Measurements from ENCODE around the gene VAT1. TPM values are rescaled to one million over a fixed set of nuclear protein-coding genes. Genes with fewer than 3 reads are reported as not detected.

The VAT1 gene
- total RNA-seq, 1 donor from 2014 or later, result 83.5 TPM

DNA sequence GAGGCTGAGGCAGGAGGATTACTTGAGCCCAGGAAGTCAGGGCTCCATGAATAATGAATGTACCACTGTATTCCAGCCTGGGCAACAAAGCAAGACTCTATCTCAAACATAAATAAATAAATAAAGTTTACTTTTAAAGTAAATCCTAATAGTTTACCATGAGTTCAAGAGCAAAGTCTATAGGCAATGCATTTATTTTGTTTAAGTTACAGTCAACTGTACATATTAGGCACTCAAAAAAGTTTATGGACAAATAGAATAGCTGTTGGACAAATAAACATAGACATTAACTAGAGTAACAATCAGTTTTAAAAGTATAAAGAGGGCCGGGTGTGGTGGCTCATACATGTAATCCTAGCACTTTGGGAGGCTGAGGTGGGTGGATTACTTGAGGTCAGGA is 54.3 kb downstream of the VAT1 start:
- ATAC-seq, result no peak

Other genes with a start within 250 kb of the VAT1 start
- 70.9 TPM for gene VPS25, start 248.9 kb downstream of the VAT1 start, total RNA-seq
- 0.40 TPM for gene WNK4, start 241.8 kb downstream of the VAT1 start, total RNA-seq
- 104 TPM for gene COA3, start 223.7 kb downstream of the VAT1 start, total RNA-seq
- gene CNTD1, start 223.5 kb downstream of the VAT1 start, total RNA-seq, result not detected
- gene BECN1, start 198.1 kb downstream of the VAT1 start, total RNA-seq, result 77.2 TPM
- 96.6 TPM for gene PSME3, start 189.0 kb downstream of the VAT1 start, total RNA-seq
- 0.44 TPM for gene AOC2, start 177.8 kb downstream of the VAT1 start, total RNA-seq
- 5.7 TPM for gene AOC3, start 171.2 kb downstream of the VAT1 start, total RNA-seq
- not detected for gene G6PC1, start 121.6 kb downstream of the VAT1 start, total RNA-seq
- gene AARSD1, start 57.9 kb downstream of the VAT1 start, total RNA-seq, result 17.8 TPM
- gene PTGES3L, start 42.3 kb downstream of the VAT1 start, total RNA-seq, result 0.28 TPM
- gene RUNDC1, start 41.8 kb downstream of the VAT1 start, total RNA-seq, result 5.8 TPM
- gene RPL27, start 24.0 kb downstream of the VAT1 start, total RNA-seq, result 1,265 TPM
- 7.7 TPM for gene IFI35, start 15.6 kb downstream of the VAT1 start, total RNA-seq
- 0.16 TPM for gene RND2, start 2.8 kb upstream of the VAT1 start, total RNA-seq
- gene BRCA1, start 103.0 kb upstream of the VAT1 start, total RNA-seq, result 13.0 TPM
- gene NBR1, start 148.8 kb upstream of the VAT1 start, total RNA-seq, result 32.7 TPM
- 1.3 TPM for gene TMEM106A, start 189.5 kb upstream of the VAT1 start, total RNA-seq
- not detected for gene CCDC200, start 206.2 kb upstream of the VAT1 start, total RNA-seq
- gene RNU2-1, start 211.6 kb upstream of the VAT1 start, total RNA-seq, result 11,314 TPM